Smooth muscle cell of the umbilical artery (primary cell): ENCODE results near the gene PGLYRP3. TPM values are rescaled to one million over a fixed set of nuclear protein-coding genes. Genes with fewer than 3 reads are reported as not detected.

Experiments
- total RNA-seq: library from RNA; depleted of rRNA; stranded (reverse); fragments of >200 nt; gene quantifications from 2 replicates; pipeline ENCODE4 v1.2.3, GENCODE V29; 2014

Gene PGLYRP3, protein sequence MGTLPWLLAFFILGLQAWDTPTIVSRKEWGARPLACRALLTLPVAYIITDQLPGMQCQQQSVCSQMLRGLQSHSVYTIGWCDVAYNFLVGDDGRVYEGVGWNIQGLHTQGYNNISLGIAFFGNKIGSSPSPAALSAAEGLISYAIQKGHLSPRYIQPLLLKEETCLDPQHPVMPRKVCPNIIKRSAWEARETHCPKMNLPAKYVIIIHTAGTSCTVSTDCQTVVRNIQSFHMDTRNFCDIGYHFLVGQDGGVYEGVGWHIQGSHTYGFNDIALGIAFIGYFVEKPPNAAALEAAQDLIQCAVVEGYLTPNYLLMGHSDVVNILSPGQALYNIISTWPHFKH
- total RNA-seq, result not detected in 2 replicates

DNA sequence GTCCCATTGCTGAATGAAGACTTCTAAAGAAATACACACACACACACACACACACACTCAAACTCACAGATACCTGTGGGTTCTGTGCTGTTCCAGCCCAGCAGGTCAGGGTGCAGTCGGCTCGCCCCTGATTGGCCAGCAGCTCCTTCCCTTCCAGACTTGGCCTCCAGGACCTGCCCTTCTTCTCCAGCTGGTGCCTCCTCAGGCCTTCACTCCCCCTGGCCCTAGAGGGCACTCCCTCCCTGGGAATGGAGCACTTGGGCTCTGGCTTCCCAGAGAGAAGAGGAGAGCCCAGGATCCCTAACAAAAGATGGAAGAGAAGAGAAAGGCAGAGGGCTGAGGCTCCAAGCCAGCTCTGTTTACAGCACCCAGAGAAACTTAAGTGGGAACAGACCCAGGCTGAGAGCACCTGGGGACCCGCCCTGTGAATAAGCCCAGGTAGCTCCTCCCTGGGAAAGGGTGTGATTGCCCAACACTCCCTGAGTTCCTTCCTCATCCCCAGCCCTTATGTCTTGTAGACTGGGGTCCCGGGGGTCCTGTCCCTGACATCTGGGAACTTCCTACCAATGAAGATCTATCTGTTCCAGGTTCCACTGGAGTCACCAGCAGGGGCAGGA, at the start of gene PGLYRP3:
PGLYRP3 (minus strand) TSS at position 383 of the 617 bp plus-strand sequence. CDS start 2,287 bp downstream, outside the sequence.

GRCh38 chr1:153357853-153358690, 45.3 kb upstream of the PGLYRP3 start, which contains the start of gene S100A9:
S100A9 (plus strand) TSS chr1:153357854; CDS start chr1:153358284, 430 bp downstream.

GRCh38 chr1:153348511-153349362, 36.0 kb upstream of the PGLYRP3 start, which contains the start of gene PGLYRP4:
PGLYRP4 (minus strand) TSS chr1:153348841; CDS start chr1:153347932, 909 bp downstream.

GRCh38 chr1:153259387-153259786, 53.4 kb downstream of the PGLYRP3 start, which contains the start of gene LORICRIN:
LORICRIN (plus strand) TSS chr1:153259687; CDS start chr1:153260950, 1,263 bp downstream.

Other genes with a start within 250 kb of the PGLYRP3 start
- gene SPRR2B, start 241.3 kb downstream of the PGLYRP3 start, total RNA-seq, result not detected in 2 replicates
- gene SPRR2E, start 218.4 kb downstream of the PGLYRP3 start, total RNA-seq, result not detected in 2 replicates
- not detected in 2 replicates for gene SPRR2F, start 199.4 kb downstream of the PGLYRP3 start, total RNA-seq
- not detected in 2 replicates for gene SPRR2G, start 162.1 kb downstream of the PGLYRP3 start, total RNA-seq
- gene LELP1, start 109.5 kb downstream of the PGLYRP3 start, total RNA-seq, result not detected in 2 replicates
- 0.51 TPM in 1 of 2 replicates, not detected in the other for gene PRR9, start 95.4 kb downstream of the PGLYRP3 start, total RNA-seq
- not detected in 2 replicates for gene LORICRIN, start 53.3 kb downstream of the PGLYRP3 start, total RNA-seq
- gene PGLYRP4, start 35.9 kb upstream of the PGLYRP3 start, total RNA-seq, result not detected in 2 replicates
- gene S100A9, start 44.9 kb upstream of the PGLYRP3 start, total RNA-seq, result not detected in 2 replicates
- gene S100A12, start 62.7 kb upstream of the PGLYRP3 start, total RNA-seq, result not detected in 2 replicates
- not detected in 2 replicates for gene S100A8, start 78.1 kb upstream of the PGLYRP3 start, total RNA-seq
- not detected in 2 replicates for gene S100A7A, start 103.6 kb upstream of the PGLYRP3 start, total RNA-seq
- gene S100A7, start 147.7 kb upstream of the PGLYRP3 start, total RNA-seq, result not detected in 2 replicates
- 237 and 536 TPM in 2 replicates for gene S100A6, start 223.0 kb upstream of the PGLYRP3 start, total RNA-seq
- not detected in 2 replicates for gene S100A5, start 228.0 kb upstream of the PGLYRP3 start, total RNA-seq
- 6.1 and 6.5 TPM in 2 replicates for gene S100A4, start 232.9 kb upstream of the PGLYRP3 start, total RNA-seq
- gene S100A3, start 236.3 kb upstream of the PGLYRP3 start, total RNA-seq, result 0.59 and 1.4 TPM in 2 replicates